IPS-11a (cell line): ENCODE results near the gene KRT6C.
"Not testable (repeated sequence)": the region's sequence is repeated elsewhere in the genome, so short reads cannot be mapped to it uniquely, and the experiment has no call there.

Experiments used
- H3K4me3 ChIP-seq: one replicate; pipeline ENCODE4 v1.5.1; 2013; ENCODE audit warnings: low read depth, low read length, control low read depth

KRT6C gene

DNA sequence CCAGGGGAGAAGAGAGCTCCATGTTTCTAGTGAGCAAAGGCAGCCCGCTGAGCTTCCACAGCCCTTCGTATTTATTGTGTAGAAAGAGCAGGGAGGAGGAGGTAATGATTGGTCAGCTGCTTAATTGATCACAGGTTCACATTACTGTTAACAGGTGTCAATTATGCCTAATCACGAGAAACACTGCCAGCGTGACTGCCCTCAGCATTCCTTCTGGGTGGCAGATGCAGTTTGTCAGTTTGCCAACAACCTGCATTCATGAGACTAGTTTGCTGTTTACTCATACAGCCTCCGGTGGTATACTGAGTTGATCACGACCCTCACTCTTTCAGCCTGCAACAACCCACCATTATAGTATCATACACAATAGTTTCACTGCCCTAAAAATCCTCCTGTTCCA is 27.0 kb upstream of the KRT6C start:
- H3K4me3 ChIP-seq = not testable (repeated sequence)

DNA sequence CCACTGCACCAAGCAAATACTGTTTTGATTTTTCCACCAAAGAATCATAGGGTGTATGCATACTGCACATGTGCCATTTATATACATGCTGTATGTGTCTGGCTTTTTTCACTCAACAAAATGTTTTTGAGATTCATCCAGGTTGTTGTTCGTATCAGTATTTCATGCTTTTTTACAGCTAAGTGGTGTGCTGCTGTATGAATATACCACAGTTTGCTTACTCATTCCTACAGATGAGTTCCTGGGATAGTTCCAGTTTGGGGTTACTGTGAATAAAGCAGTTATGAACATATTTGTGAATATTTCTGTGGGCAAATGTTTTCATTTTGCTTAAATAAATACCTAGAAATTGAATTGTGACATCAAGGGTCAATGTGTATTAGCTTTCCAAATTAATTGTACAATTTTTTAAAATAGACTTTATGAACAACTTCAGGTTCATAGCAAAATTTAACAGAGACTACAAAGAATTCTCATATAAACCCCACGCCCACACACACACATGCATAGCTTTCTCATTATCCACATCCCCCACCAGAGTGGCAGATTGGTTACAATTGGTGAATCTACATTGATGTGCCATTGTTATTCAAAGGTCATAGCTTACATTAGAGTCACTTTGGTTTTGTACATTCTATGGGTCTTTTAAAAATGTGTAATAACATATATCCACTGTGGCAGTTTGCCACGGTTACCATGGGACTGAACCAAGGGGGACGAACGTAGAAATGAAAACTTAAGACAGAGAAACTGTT is 26.4 kb upstream of the KRT6C start:
- H3K4me3 ChIP-seq = no peak overlapping the region

DNA sequence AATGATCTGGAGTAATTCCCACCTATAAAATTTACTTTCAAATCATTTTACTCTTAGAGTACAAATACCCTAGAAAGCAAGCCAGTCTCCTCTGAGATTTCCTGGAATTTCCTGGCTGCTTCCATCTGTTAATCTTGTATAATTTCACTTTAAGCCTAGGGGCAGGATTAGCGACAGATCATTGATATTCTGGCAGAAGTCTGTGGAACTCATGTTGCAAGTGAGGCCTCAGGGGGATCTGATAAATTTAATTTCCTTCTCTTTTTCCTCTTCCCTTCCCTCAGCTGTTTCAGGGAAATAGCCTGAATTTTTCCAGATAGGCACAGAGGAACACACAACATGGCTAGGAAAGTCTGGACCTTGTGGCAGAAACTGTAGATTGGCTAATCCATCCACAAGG is 25.3 kb upstream of the KRT6C start:
- H3K4me3 ChIP-seq = no peak overlapping the region

DNA sequence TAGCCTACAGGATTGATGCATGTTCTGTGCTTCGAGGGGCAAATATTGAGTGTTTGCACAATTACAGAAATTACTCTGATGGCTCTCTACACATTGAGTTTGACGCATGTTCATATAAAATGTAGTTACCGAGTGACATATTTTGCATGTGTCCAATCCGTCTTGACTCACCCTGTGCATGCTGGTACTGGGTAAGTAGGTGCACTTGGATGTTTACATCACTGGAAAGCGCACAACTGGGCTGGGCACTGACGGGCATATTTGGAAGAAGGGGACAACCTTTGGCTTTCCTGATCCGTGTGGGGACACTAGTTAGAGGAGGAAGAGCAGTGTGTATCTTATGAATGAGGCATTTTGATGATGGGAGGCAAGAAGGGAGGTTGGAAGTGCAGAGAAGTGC is 24.4 kb upstream of the KRT6C start:
- no peak overlapping the region for H3K4me3 ChIP-seq

DNA sequence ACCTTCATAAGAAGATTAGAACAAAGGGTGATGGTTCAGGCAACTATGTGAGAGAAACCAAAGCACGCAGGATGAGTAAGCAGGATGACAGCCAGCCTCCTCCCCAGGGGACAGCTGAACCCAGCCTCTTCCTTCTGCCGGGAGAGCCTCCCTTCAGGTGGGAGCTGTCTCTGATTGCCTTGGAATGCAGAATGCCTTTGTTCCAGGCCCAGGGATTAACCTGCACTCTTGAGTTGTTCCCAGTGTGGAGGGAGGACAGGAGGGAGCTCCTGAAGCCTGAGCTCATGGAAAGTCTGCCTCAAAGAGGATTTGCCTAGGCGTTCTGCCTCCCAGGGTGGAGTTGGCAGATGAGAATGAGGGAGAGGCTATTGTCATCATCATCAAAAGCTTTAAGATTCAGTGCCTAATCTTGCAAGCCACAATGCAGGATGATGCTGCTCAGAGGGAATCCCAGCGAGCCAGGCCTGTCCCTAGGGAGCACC is 23.0 kb upstream of the KRT6C start:
- H3K4me3 ChIP-seq = no peak overlapping the region

DNA sequence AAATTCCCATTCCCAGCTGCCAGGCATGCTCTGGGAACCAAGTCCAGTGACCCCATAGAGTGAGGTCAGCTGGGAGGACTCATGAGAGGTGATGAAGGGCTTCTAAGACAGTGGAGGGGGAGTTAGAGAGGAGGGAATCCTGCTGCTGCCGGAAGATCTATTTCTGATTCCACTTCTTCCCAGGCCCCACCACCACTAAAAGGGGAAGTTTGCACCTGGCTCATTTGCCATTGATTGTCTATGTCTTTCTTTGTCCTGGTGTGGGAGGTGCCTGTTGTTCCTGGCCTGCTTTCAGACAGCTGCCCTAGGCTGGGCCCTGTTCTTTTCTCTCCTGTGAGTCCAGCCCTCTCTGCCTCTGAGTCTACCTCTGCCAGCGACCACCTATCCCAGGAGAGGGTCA is 22.4 kb upstream of the KRT6C start:
- no peak overlapping the region for H3K4me3 ChIP-seq

DNA sequence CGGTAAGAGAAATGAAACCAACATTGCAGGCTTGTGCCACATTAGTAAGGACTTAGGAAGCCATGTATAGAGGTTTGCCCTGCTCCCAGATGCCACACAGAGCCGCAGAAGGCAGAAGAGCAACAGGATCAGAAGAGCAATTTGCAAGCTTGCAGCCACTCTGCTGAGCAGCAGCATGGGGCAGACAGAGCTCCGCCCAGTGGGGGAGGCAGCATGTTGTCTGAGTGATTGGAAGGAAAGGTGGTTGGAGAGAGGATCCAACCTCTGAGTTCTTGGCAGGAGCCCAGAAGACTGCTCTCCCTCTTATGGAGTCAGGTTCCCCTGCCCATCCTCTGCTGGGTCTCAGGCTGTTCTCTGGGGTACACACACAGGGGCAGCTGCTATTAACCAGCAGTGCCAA is 21.8 kb upstream of the KRT6C start:
- H3K4me3 ChIP-seq = no peak overlapping the region

DNA sequence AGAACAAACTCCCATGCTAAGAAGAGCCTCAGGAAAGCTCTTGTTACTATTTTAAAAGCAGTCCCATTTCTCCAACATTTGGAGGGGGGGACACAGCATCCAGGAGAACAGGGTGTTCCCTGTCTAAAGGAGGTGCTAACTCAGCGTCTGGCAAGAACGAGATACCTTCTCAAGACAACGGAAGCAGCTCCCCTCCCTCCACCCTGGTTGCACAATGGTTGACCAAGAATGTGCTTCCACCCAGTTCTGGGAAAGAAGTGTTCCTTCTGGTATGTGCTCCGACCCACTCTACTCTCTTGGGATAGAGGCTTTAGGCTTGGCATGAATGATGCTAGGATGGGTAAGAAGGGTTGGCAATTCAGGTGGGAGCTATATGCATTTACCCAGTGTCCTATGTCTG is 20.9 kb upstream of the KRT6C start:
- H3K4me3 ChIP-seq = no peak overlapping the region

DNA sequence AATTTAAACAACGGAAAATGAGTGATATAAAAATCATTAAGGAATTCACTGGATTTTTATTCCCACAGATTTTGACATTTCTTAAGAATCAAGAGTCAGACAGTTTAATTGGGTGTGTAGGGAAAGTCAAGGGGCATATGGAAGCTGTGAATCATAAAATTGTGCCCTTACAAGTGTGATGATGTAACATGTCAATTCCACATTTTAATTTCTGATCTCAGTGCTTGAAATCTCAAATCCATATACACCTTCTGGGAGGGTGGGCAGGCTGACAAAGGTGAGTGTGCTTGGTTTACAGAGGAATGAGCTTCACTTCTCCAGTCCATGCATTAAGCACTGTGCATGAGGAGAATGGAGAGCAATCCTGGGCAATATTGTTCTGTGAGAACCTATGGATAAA is 20.5 kb upstream of the KRT6C start:
- H3K4me3 ChIP-seq = no peak overlapping the region

DNA sequence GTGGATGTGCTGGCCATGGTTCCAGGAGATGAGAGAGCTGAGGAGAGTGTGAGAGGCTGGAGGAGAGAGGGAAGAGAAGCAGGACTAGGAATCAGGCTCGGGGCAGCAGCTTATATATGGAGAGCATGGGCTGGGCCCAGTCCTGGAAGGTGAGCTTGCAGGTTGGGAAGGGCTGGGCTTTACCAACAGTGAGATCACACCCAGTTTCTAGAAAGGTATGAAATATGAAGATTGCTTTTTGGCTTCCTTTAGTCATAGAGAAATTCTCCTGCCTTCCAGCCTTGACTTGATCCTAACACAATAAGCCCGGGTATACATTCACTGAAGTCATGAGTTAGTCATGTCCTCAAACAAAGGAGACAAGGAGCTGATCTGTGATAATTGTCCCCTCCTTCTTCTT is 19.6 kb upstream of the KRT6C start, which contains the start of gene KRT6A:
KRT6A (minus strand) TSS at position 86 of the 400 bp plus-strand sequence; CDS start at position 17, 69 bp downstream.
- H3K4me3 ChIP-seq = no peak within 1 kb of the TSS

DNA sequence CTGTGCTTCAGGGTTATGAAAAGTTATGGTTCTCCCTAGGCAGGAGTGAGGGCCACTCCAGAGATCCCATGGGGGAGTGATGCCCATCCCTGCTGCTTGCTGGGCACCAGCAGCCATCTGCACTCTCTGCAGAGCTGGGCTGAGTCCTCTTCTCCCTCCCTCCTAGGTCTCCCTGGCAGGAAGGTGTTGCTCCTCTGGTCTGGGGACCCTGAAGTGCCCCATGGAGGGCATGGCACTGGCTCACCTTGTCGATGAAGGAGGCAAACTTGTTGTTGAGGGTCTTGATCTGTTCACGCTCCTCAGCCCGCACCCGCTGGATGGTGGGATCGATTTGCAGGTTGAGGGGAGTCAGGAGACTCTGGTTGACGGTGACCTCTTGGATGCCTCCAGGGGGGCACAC is 18.8 kb upstream of the KRT6C start:
- not testable (repeated sequence) for H3K4me3 ChIP-seq

DNA sequence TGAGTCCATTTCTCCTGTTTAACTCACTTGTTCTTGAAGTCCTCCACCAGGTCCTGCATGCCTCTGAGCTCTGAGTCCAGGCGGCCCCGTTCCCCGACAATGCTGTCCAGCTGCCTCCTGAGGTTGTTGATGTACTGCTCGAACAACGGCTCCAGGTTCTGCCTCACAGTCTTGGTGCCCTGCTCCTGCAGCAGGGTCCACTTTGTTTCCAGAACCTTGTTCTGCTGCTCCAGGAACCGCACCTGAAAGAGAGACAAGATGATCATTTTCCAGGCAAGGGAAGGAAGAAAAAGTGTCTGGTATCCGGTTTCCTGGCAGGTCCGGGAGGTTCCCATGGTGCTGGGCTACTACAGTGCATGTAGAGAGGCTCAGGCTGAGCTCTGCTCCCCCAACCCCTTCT is 17.9 kb upstream of the KRT6C start:
- H3K4me3 ChIP-seq = not testable (repeated sequence)

DNA sequence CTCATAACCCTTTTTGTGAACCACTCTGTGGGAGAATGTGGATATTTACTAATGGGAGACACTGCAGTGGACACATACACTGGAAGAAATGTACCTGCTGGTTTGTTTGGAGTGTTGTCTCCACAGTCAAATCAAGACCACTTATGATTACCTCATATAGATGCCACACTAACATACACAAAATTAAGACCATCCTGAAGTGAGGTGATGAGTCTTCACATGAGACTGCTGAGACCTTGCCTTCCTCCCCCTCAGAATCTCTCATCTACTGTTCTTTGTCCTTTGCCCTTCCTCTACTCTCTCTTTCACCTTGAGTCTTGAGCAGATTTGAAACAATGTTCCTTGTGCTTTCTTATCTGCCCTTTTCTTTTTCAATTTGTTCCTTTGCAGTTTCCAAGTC is 15.1 kb upstream of the KRT6C start:
- no peak overlapping the region for H3K4me3 ChIP-seq

DNA sequence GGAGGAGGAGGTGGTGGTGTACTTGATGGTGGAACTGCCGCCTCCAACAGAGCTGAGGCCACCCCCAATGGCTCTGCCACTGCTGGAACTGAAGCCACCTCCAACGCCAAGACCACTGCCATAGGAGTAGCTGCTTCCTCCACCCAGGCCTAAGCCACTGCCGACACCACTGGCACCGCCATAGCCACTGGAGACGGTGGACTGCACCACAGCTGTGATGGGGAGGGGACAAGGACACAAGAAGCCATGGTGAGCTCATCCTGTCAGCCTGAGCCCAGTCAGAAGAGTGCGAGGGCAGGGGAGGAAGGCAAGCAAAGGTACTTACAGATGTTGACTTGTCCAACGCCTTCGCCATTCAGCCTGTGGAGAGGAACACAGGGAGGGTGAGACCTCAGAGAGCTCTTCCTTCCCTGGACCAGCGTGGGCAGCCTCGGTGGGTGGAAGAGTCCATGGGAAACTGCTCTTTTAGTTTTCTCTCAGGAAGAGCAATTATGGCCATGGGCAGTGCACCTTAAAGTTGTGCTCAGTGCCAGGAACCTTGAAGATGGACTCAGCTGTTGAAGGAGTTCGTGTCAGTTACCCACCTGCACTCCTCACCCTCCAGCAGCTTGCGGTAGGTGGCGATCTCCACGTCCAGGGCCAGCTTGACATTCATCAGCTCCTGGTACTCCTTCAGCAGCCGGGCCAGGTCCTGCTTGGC is 14.3 kb upstream of the KRT6C start:
- H3K4me3 ChIP-seq = not testable (repeated sequence)

DNA sequence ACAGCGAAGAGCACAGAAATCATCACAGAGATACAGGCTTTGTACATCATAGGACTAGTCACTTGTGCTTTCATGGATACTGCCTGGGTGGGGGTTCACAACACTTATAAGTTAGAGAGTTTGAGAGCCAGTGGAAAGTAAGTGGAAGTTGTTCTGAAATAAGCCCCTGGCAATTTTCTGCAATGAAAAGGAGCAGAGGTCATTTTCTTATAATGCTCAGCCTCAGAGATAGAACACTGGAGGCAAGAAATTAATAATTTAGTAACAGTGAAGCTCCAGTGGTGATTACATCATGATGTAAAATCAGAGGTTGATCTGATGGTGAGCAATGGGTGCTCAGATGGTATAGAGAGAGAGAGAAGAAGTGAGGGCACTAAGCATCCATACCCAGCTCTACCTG is 13.6 kb upstream of the KRT6C start:
- H3K4me3 ChIP-seq = no peak overlapping the region

DNA sequence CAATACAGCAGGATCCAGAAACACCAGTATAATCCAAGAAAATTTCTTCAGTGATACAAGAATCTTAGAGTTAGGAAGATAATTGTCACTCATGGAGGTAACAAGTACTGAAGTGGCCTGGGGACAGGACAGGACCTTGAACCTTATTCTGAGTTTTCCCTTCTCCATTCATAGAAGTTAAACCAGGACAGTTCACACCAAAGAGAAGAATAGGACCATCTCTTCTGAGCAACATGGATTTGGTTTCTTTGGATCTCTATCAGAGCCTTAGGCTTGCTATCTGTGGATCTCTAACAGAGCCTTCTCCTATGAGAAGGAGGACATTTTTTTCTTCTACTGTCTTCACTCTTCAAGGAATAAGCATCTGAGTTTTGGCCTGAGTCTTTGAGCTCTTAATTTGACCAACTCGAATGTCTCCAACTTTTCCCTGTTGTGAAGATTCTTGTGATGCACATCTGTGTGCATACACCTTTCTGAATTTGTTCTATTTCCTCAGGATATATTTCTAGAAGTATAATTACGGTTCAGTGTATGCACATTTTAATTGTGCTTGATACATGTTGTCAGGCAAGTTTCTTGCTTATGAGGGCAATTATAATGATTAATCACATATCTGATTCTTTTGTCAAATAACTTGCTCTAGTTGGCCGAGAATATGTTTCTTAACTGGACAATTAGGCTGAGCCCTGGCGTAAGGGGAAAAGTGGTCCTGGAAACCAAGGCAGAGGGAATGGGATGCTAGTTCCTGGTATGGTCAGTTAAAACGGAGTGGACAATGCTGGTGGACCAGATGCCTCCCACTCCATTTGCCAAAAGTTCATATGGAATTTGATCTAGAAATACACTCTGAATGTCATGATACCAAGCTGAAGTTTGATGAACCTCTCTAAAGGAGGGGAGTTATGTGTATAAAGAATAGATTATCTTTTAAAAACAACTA is 12.8 kb upstream of the KRT6C start:
- H3K4me3 ChIP-seq = no peak overlapping the region

DNA sequence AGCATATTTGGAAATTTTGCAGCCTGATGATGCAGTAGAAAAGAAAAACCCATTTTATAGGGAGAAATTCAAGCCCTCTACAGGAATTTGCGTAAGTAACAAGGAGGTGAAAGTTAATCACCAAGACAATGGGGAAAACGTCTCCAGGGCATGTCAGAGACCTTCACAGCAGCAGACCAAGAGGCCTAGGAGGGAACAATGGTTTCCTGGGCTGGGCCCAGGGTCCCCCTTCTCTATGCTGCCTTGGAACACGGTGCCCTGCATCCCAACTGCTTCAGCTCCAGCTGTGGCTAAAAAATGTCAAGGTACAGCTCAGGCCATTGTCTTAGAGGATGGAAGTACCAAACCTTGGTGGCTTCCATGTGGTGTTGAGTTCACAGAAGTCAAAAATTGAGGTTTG is 6.5 kb upstream of the KRT6C start:
- no peak overlapping the region for H3K4me3 ChIP-seq

DNA sequence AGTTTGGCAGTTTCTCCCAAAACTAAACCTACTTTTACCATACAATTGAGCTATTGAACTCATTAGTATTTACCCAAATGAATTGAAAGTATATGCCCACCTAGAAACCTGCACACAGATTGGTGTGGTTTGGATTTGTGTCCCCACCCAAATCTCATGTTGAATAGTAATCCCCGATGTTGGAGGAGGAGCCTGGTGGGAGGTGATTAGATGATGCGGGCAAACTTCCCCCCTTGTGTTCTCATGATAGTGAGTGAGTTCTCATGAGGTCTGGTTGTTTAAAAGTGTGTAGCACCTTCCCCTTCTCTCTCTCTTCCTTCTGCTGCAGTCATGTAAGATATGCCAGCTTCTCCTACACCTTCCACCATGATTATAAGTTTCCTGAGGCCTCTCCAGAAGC is 4.0 kb upstream of the KRT6C start:
- no peak overlapping the region for H3K4me3 ChIP-seq

DNA sequence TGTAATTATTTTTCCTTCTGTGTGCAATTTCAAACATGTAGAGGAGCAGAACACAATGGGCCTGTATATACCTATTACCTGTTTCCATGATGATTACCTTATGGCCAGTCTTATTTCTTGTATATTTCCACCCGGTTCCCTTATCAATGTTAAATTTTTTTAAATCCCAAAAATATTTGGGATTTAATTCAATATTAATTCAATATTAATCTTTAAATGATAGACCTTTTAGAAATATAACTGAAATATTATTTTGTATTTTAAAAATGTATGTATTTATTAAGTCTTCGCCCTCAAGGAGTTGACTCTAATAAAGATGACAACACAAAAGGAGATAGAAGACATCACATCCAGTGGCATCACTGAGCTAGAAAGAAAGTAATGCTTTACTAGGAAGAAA is 607 bp upstream of the KRT6C start:
- H3K4me3 ChIP-seq = no peak overlapping the region

DNA sequence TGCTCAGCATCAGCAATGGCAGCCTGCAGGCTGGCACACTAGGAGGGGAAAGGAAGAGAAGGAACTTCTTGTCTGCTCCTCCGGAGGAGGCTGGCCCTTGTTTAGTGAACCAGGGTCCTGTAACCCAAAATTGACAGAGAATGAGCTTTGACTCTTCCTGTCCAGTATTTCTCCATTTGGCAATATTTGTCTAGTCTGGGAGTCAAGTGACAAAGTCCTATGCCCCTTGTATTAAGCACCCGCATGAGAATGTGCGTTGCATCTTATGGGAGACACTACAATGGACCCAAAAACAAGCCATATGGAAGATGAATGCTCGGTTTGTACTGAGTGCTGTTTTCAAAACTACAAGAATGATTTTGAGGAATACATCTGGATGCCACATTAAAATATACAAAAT is 3.8 kb downstream of the KRT6C start:
- H3K4me3 ChIP-seq = no peak overlapping the region

DNA sequence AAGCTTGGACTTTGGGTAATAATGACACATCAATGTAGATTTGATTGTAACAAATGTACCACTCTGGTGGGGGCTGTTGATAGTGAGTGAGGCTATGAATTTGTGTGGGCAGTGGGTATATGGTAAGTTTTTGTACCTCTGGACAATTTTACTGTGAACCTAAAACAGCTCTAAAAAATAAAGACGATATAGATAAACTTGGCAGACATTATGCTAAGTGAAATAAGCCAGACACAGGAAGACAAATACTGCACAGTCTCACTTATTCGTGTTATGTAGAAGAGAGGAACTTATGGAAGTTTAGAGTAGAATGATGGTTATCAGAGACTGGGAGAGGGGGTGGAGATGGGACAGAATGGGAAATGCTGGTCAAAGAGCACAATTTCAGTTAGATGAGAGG is 8.7 kb downstream of the KRT6C start:
- H3K4me3 ChIP-seq = no peak overlapping the region
